Effector CD4-positive, alpha-beta T cell (primary cell): Measurements from ENCODE around the gene MATN1.
A peak's percentile ranks its signal among the peaks of the same experiment; 100 is the strongest.

Source experiments
- DNase-seq: peaks from one replicate; pipeline ENCODE4 v3.0.0-alpha.2; 2020

The MATN1 gene

GRCh38 chr1:30757352-30758120 lies 34.2 kb upstream of the MATN1 start, which contains the start of gene LAPTM5:
LAPTM5 (minus strand) TSS chr1:30757774; CDS start chr1:30757745, 29 bp downstream.
- peak; percentile 57 for DNase-seq

GRCh38 chr1:30756545-30757351 lies 33.4 kb upstream of the MATN1 start:
- peak; percentile 76 for DNase-seq

GRCh38 chr1:30756206-30756544 lies 32.8 kb upstream of the MATN1 start:
- DNase-seq, result no peak

- no peak for DNase-seq
Observed at GRCh38 chr1:30755746-30756145, 32.4 kb upstream of the MATN1 start.

- DNase-seq, result no peak
Observed at GRCh38 chr1:30755334-30755733, 31.9 kb upstream of the MATN1 start.

GRCh38 chr1:30754684-30755171 lies 31.3 kb upstream of the MATN1 start:
- DNase-seq, result no peak

GRCh38 chr1:30753660-30754123 lies 30.3 kb upstream of the MATN1 start:
- no peak for DNase-seq

GRCh38 chr1:30753118-30753517 lies 29.7 kb upstream of the MATN1 start:
- no peak for DNase-seq

- DNase-seq, result no peak
Observed at GRCh38 chr1:30752651-30752908, 29.2 kb upstream of the MATN1 start.

GRCh38 chr1:30751830-30752650 lies 28.7 kb upstream of the MATN1 start:
- DNase-seq, result no peak

- no peak for DNase-seq
Observed at GRCh38 chr1:30750731-30751291, 27.4 kb upstream of the MATN1 start.

GRCh38 chr1:30749691-30750583 lies 26.6 kb upstream of the MATN1 start:
- DNase-seq, result peak; percentile 79

GRCh38 chr1:30748699-30749401 lies 25.5 kb upstream of the MATN1 start:
- no peak for DNase-seq

GRCh38 chr1:30748098-30748698 lies 24.8 kb upstream of the MATN1 start:
- no peak for DNase-seq

- DNase-seq, result no peak
Observed at GRCh38 chr1:30747033-30748008, 23.9 kb upstream of the MATN1 start.

- no peak for DNase-seq
Observed at GRCh38 chr1:30746212-30747032, 23.0 kb upstream of the MATN1 start.

- DNase-seq, result no peak
Observed at GRCh38 chr1:30745834-30746208, 22.4 kb upstream of the MATN1 start.

- DNase-seq, result no peak
Observed at GRCh38 chr1:30745156-30745833, 21.9 kb upstream of the MATN1 start.
